Measurements from ENCODE around the gene NCBP2L.

GRCh38 chrX:107750861-107751445, 26.6 kb upstream of the NCBP2L start:
- no peak for TF ChIP-seq POLR2A (IDR thresholded peaks at IDR 0.05; ENCODE audit: low read depth, low read length)
- TF ChIP-seq TAF1 (IDR thresholded peaks at IDR 0.05; ENCODE audit: borderline replicate concordance, low read depth, low read length) = no peak
